GM12878 (cell line): ENCODE data around the gene SLC34A3.

ENCODE experiments used
- CBX3 ChIP-seq: fragments of 200-600 bp; sonication (generic); IDR thresholded peaks from 2 replicates; pipeline ENCODE4 v1.6.1; 2016; ENCODE audit warnings: low read depth, borderline replicate concordance
- CREB1 ChIP-seq: IDR thresholded peaks from 2 replicates; pipeline ENCODE4 v1.6.1; 2012; ENCODE audit warnings: low read depth, mild to moderate bottlenecking, inconsistent platforms
- EGR1 ChIP-seq, 2 experiments: IDR thresholded peaks; 1 replicate in 1 of 2; 2 replicates in 1 of 2; pipeline ENCODE4 v1.6.1; 2011 to 2012; ENCODE audit warnings: low read depth in 2 of 2, low read length in 2 of 2, borderline replicate concordance in 1 of 2, mild to moderate bottlenecking in 1 of 2, moderate library complexity in 1 of 2
- EP300 ChIP-seq, 2 experiments: fragments of 150-350 bp in 1 of 2; IDR thresholded peaks; 2 replicates each; pipeline ENCODE4 v1.6.1; 2011 to 2012; ENCODE audit warnings: low read depth in 2 of 2, low read length in 2 of 2, borderline replicate concordance in 1 of 2, improper control_type of control experiment in 1 of 2, inconsistent platforms in 1 of 2; ENCODE audit not compliant: control insufficient read depth in 1 of 2
- IKZF1 ChIP-seq: fragments of 450-650 bp; conservative IDR thresholded peaks from 2 replicates; pipeline ENCODE4 v1.6.1; 2017; ENCODE audit warnings: antibody characterized with exemption, mild to moderate bottlenecking
- POLR2A ChIP-seq: IDR thresholded peaks from 2 replicates; pipeline ENCODE4 v1.6.1; 2011; ENCODE audit warnings: low read depth, mild to moderate bottlenecking, low read length
- RAD21 ChIP-seq: IDR thresholded peaks from 2 replicates; pipeline ENCODE4 v1.6.1; 2011; ENCODE audit warnings: mild to moderate bottlenecking, low read depth, low read length, moderate library complexity; ENCODE audit not compliant: insufficient read depth
- RFX5 ChIP-seq: IDR thresholded peaks from 2 replicates; pipeline ENCODE4 v1.6.1; 2011; ENCODE audit warnings: low read depth, low read length, improper control_type of control experiment
- SIN3A ChIP-seq: IDR thresholded peaks from 2 replicates; pipeline ENCODE4 v1.6.1; 2012; ENCODE audit warnings: low read depth, low read length, improper control_type of control experiment
- SP1 ChIP-seq: IDR thresholded peaks from one replicate; pipeline ENCODE4 v1.6.1; 2011; ENCODE audit warnings: low read depth, low read length
- SPI1 ChIP-seq: IDR thresholded peaks from 2 replicates; pipeline ENCODE4 v1.6.1; 2011; ENCODE audit warnings: low read depth, mild to moderate bottlenecking, low read length, moderate library complexity, borderline replicate concordance; ENCODE audit not compliant: insufficient read depth

DNA sequence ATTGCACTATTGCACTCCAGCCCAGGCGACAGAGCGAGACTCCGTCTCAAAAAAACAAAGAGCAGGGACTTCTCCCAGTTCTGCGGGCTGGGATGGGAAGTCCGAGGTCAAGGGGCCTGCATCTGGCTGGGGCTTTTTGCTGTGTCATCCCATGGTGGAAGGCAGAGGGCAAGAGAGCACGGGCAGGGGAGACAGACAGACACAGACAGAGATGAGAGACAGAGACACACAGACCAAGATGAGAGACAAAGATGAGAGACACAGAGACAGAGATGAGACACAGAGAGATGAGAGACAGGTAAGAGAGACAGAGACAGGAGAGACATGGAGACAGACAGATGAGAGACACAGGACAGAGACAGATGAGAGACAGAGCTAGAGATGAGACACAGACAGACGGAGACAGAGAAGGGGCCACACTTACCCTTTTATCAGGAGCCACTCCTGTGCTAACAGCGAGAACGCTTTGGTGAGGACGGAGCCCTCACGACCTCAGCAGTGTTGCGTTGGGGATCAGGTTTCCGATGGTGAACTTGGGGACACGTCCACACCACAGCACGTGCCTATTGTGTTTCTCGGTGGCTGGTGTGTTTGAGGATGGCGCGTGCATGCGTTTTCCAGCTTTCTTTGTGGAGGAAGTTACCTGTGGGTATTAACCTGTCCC is 38.0 kb downstream of the SLC34A3 start:
- TF ChIP-seq CBX3: no peak
- no peak for TF ChIP-seq CREB1
- no peak for TF ChIP-seq SIN3A
- TF ChIP-seq IKZF1: no peak
- no peak for TF ChIP-seq POLR2A
- TF ChIP-seq RAD21: no peak
- TF ChIP-seq SPI1: no peak
- no peak for TF ChIP-seq EGR1 (IDR thresholded peaks at IDR 0.05; ENCODE audit: borderline replicate concordance in 1 of 2, low read depth in 2 of 2, low read length in 2 of 2)
- TF ChIP-seq EP300 (IDR thresholded peaks at IDR 0.05; ENCODE audit: borderline replicate concordance in 1 of 2, control insufficient read depth in 1 of 2, low read depth in 2 of 2, low read length in 2 of 2): no peak
- no peak for TF ChIP-seq RFX5
- no peak for TF ChIP-seq SP1
